Memory B cell (primary cell): ENCODE data around the gene LHPP.

Experiments
- ATAC-seq: fragments of 150-1000 bp; cut with Tn5 transposase; 2 replicates; pipeline ENCODE4 v1.10.0; 2021; ENCODE audit warnings: low read depth, mild to moderate bottlenecking, moderate library complexity
- DNase-seq, 2 donors: peaks; one replicate each; pipeline ENCODE4 v3.0.0; 2022; ENCODE audit warnings: low spot score in 2 of 2
- H3K27ac Mint-ChIP-seq: one replicate; pipeline ENCODE4 v1.8.0; 2022; ENCODE audit warnings: mild to moderate bottlenecking, moderate library complexity, mixed read lengths
- H3K27me3 Mint-ChIP-seq: one replicate; pipeline ENCODE4 v1.8.0; 2022; ENCODE audit warnings: mixed read lengths
- H3K36me3 Mint-ChIP-seq: one replicate; pipeline ENCODE4 v1.8.0; 2022; ENCODE audit warnings: mild to moderate bottlenecking, mixed read lengths
- H3K4me1 Mint-ChIP-seq: one replicate; pipeline ENCODE4 v1.8.0; 2022; ENCODE audit warnings: mixed read lengths
- H3K4me3 Mint-ChIP-seq: one replicate; pipeline ENCODE4 v1.8.0; 2022; ENCODE audit warnings: mild to moderate bottlenecking, moderate library complexity, mixed read lengths
- H3K9me3 Mint-ChIP-seq: one replicate; pipeline ENCODE4 v1.8.0; 2022; ENCODE audit warnings: mixed read lengths

Gene LHPP

GRCh38 chr10:124533266-124533665 is 71.6 kb downstream of the LHPP start:
- DNase-seq: no peak
- H3K9me3 Mint-ChIP-seq: no peaks in the 10 kb centered on the region

GRCh38 chr10:124534231-124534798 is 72.7 kb downstream of the LHPP start:
- peak; percentile 26 for ATAC-seq

More at GRCh38 chr10:124533266-124533665, 71.6 kb downstream of the LHPP start:
- no peaks in the 10 kb centered on the region for H3K27me3 Mint-ChIP-seq
- ATAC-seq: no peak
- H3K4me3 Mint-ChIP-seq: no peak overlapping the region
- peaks cover 34% of the 10 kb centered on the region for H3K4me1 Mint-ChIP-seq
- H3K27ac Mint-ChIP-seq: no peak overlapping the region
- no peaks in the 10 kb centered on the region for H3K36me3 Mint-ChIP-seq

GRCh38 chr10:124534826-124535601 is 73.4 kb downstream of the LHPP start:
- no peaks in the 10 kb centered on the region for H3K36me3 Mint-ChIP-seq
- no peaks in the 10 kb centered on the region for H3K9me3 Mint-ChIP-seq
- H3K4me3 Mint-ChIP-seq: peak overlapping the region; percentile 47
- no peaks in the 10 kb centered on the region for H3K27me3 Mint-ChIP-seq
- H3K4me1 Mint-ChIP-seq: peaks cover 39% of the 10 kb centered on the region
- peak overlapping the region; percentile 88 for H3K27ac Mint-ChIP-seq
- DNase-seq: no peak
- no peak for ATAC-seq

More at GRCh38 chr10:124534231-124534798, 72.7 kb downstream of the LHPP start:
- Mint-ChIP-seq H3K4me3 (peak overlapping the region; percentile 47), H3K9me3 (no peaks in the 10 kb centered on the region), H3K36me3 (no peaks in the 10 kb centered on the region), H3K27ac (peak overlapping the region; percentile 79), H3K27me3 (no peaks in the 10 kb centered on the region), H3K4me1 (peaks cover 34% of the 10 kb centered on the region)
- peak in 1 of 2 donors; percentile 54 for DNase-seq

- Mint-ChIP-seq H3K36me3 (no peaks in the 10 kb centered on the region), H3K4me3 (peak overlapping the region; percentile 43), H3K4me1 (peaks cover 36% of the 10 kb centered on the region), H3K9me3 (no peaks in the 10 kb centered on the region), H3K27me3 (no peaks in the 10 kb centered on the region), H3K27ac (peak overlapping the region; percentile 88)
- peak in 1 of 2 donors; percentile 40 for DNase-seq
- no peak for ATAC-seq
These were observed 74.3 kb downstream of the LHPP start for GRCh38 chr10:124535731-124536495.

GRCh38 chr10:124536496-124537050 is 75.0 kb downstream of the LHPP start:
- Mint-ChIP-seq H3K36me3 (no peaks in the 10 kb centered on the region), H3K4me1 (peaks cover 32% of the 10 kb centered on the region), H3K27ac (peak overlapping the region; percentile 88), H3K9me3 (no peaks in the 10 kb centered on the region), H3K4me3 (no peak overlapping the region), H3K27me3 (no peaks in the 10 kb centered on the region)
- ATAC-seq (no peak), DNase-seq (no peak)

- Mint-ChIP-seq H3K27me3 (no peaks in the 10 kb centered on the region), H3K27ac (no peak overlapping the region), H3K9me3 (no peaks in the 10 kb centered on the region), H3K4me1 (peaks cover 28% of the 10 kb centered on the region), H3K4me3 (no peak overlapping the region), H3K36me3 (no peaks in the 10 kb centered on the region)
- no peak for ATAC-seq
- no peak for DNase-seq
These were observed 75.6 kb downstream of the LHPP start for GRCh38 chr10:124537166-124537725.

GRCh38 chr10:124537891-124538290 is 76.3 kb downstream of the LHPP start:
- ATAC-seq (no peak), DNase-seq (no peak)
- H3K27ac Mint-ChIP-seq: no peak overlapping the region
- no peaks in the 10 kb centered on the region for H3K36me3 Mint-ChIP-seq
- no peaks in the 10 kb centered on the region for H3K9me3 Mint-ChIP-seq
- no peak overlapping the region for H3K4me3 Mint-ChIP-seq
- H3K27me3 Mint-ChIP-seq: no peaks in the 10 kb centered on the region
- H3K4me1 Mint-ChIP-seq: peaks cover 24% of the 10 kb centered on the region

GRCh38 chr10:124538706-124539105 is 77.1 kb downstream of the LHPP start:
- H3K36me3 Mint-ChIP-seq: no peaks in the 10 kb centered on the region

GRCh38 chr10:124539935-124540641 is 78.5 kb downstream of the LHPP start:
- Mint-ChIP-seq H3K36me3 (no peaks in the 10 kb centered on the region), H3K27ac (peak overlapping the region; percentile 65), H3K4me3 (peak overlapping the region; percentile 55), H3K4me1 (peaks cover 18% of the 10 kb centered on the region), H3K27me3 (no peaks in the 10 kb centered on the region), H3K9me3 (no peaks in the 10 kb centered on the region)
- peak; percentile 71 for ATAC-seq
- DNase-seq: peak; percentile 60 to 67

More at GRCh38 chr10:124538706-124539105, 77.1 kb downstream of the LHPP start:
- ATAC-seq (no peak), DNase-seq (no peak)
- Mint-ChIP-seq H3K9me3 (no peaks in the 10 kb centered on the region), H3K27ac (no peak overlapping the region), H3K4me3 (no peak overlapping the region), H3K27me3 (no peaks in the 10 kb centered on the region), H3K4me1 (peaks cover 24% of the 10 kb centered on the region)

GRCh38 chr10:124541076-124541903 is 79.7 kb downstream of the LHPP start:
- DNase-seq: no peak
- H3K27me3 Mint-ChIP-seq: no peaks in the 10 kb centered on the region
- H3K9me3 Mint-ChIP-seq: no peaks in the 10 kb centered on the region
- ATAC-seq: no peak
- peaks cover 21% of the 10 kb centered on the region for H3K4me1 Mint-ChIP-seq
- no peak overlapping the region for H3K27ac Mint-ChIP-seq
- no peak overlapping the region for H3K4me3 Mint-ChIP-seq
- H3K36me3 Mint-ChIP-seq: no peaks in the 10 kb centered on the region

GRCh38 chr10:124542336-124542735 is 80.7 kb downstream of the LHPP start:
- Mint-ChIP-seq H3K27me3 (no peaks in the 10 kb centered on the region), H3K36me3 (no peaks in the 10 kb centered on the region)
- ATAC-seq: no peak

GRCh38 chr10:124543146-124543545 is 81.5 kb downstream of the LHPP start:
- ATAC-seq (no peak), DNase-seq (no peak)
- no peaks in the 10 kb centered on the region for H3K36me3 Mint-ChIP-seq
- no peak overlapping the region for H3K4me3 Mint-ChIP-seq
- H3K27ac Mint-ChIP-seq: peak overlapping the region; percentile 26
- H3K4me1 Mint-ChIP-seq: peaks cover 34% of the 10 kb centered on the region
- H3K27me3 Mint-ChIP-seq: no peaks in the 10 kb centered on the region
- H3K9me3 Mint-ChIP-seq: no peaks in the 10 kb centered on the region

More at GRCh38 chr10:124542336-124542735, 80.7 kb downstream of the LHPP start:
- no peaks in the 10 kb centered on the region for H3K9me3 Mint-ChIP-seq
- no peak overlapping the region for H3K4me3 Mint-ChIP-seq
- H3K4me1 Mint-ChIP-seq: peaks cover 31% of the 10 kb centered on the region
- no peak for DNase-seq
- H3K27ac Mint-ChIP-seq: peak overlapping the region; percentile 26
